Mesothelial cell of epicardium (in vitro differentiated cells): Measurements from ENCODE around the gene KLHL3. TPM values are rescaled to one million over a fixed set of nuclear protein-coding genes. Genes with fewer than 3 reads are reported as not detected.

ENCODE experiments used
- DNase-seq, 2 experiments: peaks; one replicate each; pipeline ENCODE4 v3.0.0; 2021; ENCODE audit warnings: low spot score in 2 of 2; ENCODE audit not compliant: unreplicated experiment in 2 of 2
- H3K27ac Mint-ChIP-seq: 2 replicates; pipeline ENCODE4 v1.8.0; 2021; ENCODE audit warnings: mixed read lengths
- H3K27me3 Mint-ChIP-seq: 2 replicates; pipeline ENCODE4 v1.8.0; 2021; ENCODE audit warnings: low read depth, mixed read lengths
- H3K36me3 Mint-ChIP-seq: 2 replicates; pipeline ENCODE4 v1.8.0; 2021; ENCODE audit warnings: mixed read lengths
- H3K4me1 Mint-ChIP-seq: 2 replicates; pipeline ENCODE4 v1.8.0; 2021; ENCODE audit warnings: mixed read lengths
- H3K4me3 Mint-ChIP-seq: 2 replicates; pipeline ENCODE4 v1.8.0; 2021; ENCODE audit warnings: mild to moderate bottlenecking, moderate library complexity, mixed read lengths
- H3K9me3 Mint-ChIP-seq: 2 replicates; pipeline ENCODE4 v1.8.0; 2021; ENCODE audit warnings: mixed read lengths
- total RNA-seq: library from RNA; stranded (reverse); gene quantifications from 3 replicates; pipeline ENCODE4 v1.2.1, GENCODE V29; 2021
- TF ChIP-seq, protein P1 (sequence below): fragments of 200-600 bp; sonication (generic); IDR thresholded peaks from one replicate; pipeline ENCODE4 v1.5.0; 2021; ENCODE audit warnings: antibody characterized with exemption; ENCODE audit not compliant: unreplicated experiment

The KLHL3 gene
- total RNA-seq, 1 donor from 2014 or later: 13.1 TPM

DNA sequence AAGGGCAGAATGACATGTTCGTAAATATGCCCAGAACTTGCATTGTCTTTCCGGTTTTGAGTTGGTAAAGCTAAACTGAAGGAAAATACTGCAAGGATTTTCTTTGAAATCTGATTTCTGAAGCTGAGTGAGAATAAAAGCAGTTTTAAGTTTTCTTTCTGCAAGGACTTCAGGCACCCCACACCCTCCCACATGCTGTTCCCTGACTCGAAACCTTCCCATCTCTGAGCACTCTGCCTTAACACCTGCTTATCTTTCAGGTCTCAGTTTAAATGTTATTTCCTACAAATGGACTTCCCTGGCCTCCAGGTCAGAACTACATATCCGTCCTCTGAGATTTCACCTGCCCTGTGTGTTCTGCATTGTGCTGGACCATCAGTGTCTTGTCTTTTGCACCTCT, 93.8 kb downstream of the KLHL3 start:
- Mint-ChIP-seq H3K27me3 (no peaks in the 10 kb centered on the region), H3K4me3 (no peak overlapping the region), H3K9me3 (peaks cover 32% of the 10 kb centered on the region), H3K36me3 (peaks cover 46% of the 10 kb centered on the region), H3K27ac (no peak overlapping the region), H3K4me1 (no peaks in the 10 kb centered on the region)
- TF ChIP-seq, protein P1, sequence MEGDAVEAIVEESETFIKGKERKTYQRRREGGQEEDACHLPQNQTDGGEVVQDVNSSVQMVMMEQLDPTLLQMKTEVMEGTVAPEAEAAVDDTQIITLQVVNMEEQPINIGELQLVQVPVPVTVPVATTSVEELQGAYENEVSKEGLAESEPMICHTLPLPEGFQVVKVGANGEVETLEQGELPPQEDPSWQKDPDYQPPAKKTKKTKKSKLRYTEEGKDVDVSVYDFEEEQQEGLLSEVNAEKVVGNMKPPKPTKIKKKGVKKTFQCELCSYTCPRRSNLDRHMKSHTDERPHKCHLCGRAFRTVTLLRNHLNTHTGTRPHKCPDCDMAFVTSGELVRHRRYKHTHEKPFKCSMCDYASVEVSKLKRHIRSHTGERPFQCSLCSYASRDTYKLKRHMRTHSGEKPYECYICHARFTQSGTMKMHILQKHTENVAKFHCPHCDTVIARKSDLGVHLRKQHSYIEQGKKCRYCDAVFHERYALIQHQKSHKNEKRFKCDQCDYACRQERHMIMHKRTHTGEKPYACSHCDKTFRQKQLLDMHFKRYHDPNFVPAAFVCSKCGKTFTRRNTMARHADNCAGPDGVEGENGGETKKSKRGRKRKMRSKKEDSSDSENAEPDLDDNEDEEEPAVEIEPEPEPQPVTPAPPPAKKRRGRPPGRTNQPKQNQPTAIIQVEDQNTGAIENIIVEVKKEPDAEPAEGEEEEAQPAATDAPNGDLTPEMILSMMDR: no peak
- no peak for DNase-seq

DNA sequence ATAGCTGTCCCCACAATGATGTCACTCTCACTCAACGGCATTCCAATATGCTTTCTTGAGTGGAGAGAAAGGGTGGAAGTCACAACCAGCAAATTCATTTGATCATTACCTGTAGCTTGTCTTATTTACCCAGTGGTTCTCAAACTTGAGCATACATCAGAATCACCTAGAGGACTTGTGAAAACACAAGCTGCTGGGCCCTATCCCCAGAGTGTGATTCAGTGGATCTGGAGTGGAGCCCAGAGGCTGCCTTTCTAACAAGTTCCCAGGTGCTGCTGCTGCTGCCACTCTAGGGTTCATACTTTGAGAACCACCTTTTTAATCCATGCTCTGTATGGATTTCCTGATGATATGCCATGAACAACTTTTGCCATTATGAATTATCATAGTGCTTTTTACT, 94.7 kb downstream of the KLHL3 start:
- Mint-ChIP-seq H3K27ac (no peak overlapping the region), H3K4me3 (no peak overlapping the region), H3K36me3 (peaks cover 43% of the 10 kb centered on the region), H3K4me1 (no peaks in the 10 kb centered on the region), H3K9me3 (peaks cover 26% of the 10 kb centered on the region), H3K27me3 (no peaks in the 10 kb centered on the region)
- TF ChIP-seq, protein P1: no peak
- DNase-seq: no peak

DNA sequence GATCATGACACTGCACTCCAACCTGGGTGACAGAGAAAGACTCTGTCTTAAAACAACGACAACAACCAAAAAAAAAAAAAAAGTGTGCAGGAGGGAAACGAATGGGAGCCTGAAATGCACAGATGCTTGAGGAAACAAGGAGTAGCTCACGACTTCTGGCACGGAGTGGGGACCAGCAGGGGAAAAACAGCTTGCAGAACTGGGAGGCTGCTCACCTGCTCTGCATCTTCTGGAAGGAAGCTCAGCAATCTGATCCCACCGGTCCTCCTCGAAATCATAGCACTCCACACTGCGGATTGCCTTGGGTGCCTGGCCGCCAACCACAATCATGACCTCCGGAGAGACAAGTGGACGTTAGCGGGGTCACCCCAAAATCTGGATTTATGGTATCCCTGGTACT, 96.2 kb downstream of the KLHL3 start:
- no peak overlapping the region for H3K27ac Mint-ChIP-seq
- H3K27me3 Mint-ChIP-seq: no peaks in the 10 kb centered on the region
- no peaks in the 10 kb centered on the region for H3K4me1 Mint-ChIP-seq
- TF ChIP-seq, protein P1: no peak
- peaks cover 11% of the 10 kb centered on the region for H3K9me3 Mint-ChIP-seq
- peaks cover 28% of the 10 kb centered on the region for H3K36me3 Mint-ChIP-seq
- DNase-seq: no peak
- no peak overlapping the region for H3K4me3 Mint-ChIP-seq

DNA sequence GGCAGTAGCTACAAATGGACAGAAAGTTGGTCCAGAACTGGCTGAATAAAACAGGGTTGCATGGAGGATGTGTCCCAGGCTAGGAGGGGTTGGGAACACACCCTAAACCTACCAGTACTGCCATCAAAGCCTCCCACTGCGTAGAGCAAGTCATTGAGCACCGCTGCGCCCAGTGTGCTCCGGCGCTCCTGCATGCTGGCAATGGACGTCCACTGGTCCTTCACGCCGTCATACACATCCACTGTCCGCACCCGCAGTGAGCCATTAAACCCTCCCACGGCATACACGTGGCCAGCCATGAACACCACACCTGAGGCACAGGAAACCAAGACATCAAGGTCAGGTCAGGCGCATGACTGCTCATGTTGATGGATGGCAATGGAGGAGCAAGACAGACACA, 97.0 kb downstream of the KLHL3 start:
- H3K4me1 Mint-ChIP-seq: no peaks in the 10 kb centered on the region
- DNase-seq: no peak
- no peak overlapping the region for H3K27ac Mint-ChIP-seq
- peaks cover 24% of the 10 kb centered on the region for H3K36me3 Mint-ChIP-seq
- no peak overlapping the region for H3K4me3 Mint-ChIP-seq
- H3K27me3 Mint-ChIP-seq: no peaks in the 10 kb centered on the region
- H3K9me3 Mint-ChIP-seq: peaks cover 7% of the 10 kb centered on the region
- TF ChIP-seq, protein P1: no peak

DNA sequence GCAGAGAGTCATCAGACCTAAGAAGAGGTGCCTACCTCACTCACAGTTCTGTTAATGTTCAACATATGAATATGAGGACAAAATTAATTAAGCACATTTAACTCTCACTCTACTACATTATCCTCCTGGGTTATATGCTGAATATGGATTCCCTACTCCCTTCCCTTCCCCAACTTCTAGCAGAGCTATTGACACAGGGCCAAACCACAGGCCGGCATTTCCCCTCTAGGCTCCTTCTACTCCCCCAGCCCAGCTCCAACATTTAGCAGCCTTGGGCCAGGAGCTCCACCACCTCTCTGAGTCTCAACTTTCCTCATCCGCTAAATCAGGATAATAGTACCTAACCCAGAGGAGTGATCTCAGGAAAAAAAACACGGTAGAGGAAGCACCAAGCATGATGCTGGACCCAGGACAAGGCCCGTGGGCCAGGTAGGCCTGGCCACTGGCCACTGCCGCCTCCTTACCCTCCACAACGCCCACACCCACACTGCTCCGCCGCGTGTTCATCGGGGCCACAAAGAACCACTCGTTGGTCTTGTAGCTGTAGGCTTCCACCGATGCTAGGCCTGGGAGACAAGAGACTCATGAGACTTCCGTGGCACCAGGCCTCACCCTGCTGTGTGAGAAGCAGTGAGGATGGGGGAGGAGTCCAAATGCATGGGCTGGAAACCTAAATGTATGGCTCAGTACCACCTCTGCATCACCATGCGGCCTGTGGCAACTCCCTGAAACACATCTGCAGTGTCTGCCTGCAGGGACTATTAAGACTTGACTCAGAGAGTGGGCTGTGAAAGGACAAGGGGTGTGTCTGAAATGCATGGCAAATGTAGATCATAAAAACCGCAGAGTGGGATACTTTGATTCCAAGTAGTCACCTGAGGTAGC, 98.8 kb downstream of the KLHL3 start:
- H3K4me3 Mint-ChIP-seq: no peak overlapping the region
- peaks cover 13% of the 10 kb centered on the region for H3K9me3 Mint-ChIP-seq
- H3K4me1 Mint-ChIP-seq: no peaks in the 10 kb centered on the region
- peaks cover 31% of the 10 kb centered on the region for H3K36me3 Mint-ChIP-seq
- TF ChIP-seq, protein P1: no peak
- no peak for DNase-seq
- H3K27ac Mint-ChIP-seq: no peak overlapping the region
- H3K27me3 Mint-ChIP-seq: no peaks in the 10 kb centered on the region
